ENCODE data around the gene DNAL4.

DNAL4 gene

DNA sequence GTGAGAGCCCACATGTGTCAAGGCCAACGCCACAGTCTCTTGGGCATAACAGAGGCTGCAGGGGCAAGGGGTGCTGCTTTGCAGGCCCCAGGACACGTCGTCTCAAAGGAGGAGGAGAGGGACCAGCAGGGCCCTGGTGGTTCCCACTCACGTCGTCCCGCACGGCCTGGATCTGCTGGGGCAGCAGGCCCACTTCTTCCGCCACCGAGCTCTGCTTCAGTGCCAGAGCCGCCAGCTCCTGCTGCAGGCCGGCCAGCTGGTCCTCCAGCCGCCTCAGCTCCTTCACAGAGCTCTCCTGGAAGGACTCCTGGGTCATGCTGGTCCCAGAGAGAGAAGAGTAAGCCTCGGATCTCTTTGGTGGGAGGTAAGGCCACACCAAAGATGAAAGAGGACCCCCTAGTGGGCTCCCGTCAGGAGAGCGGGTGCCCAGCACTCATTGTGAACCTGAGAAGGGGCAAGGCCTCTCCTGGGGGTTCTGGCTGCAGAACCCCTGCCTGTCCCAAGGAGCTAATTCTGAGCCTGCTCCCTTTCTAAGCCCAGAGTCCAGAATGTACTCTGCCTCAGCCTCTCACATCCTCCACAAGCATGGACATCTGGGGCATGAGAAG lies 53.7 kb downstream of the DNAL4 start:
- DNase-seq (ENCODE audit: low read depth): no peak

GRCh38 chr22:38739300-38740055 lies 54.5 kb downstream of the DNAL4 start:
- DNase-seq (ENCODE audit: low read depth): no peak

GRCh38 chr22:38738475-38739070 lies 55.4 kb downstream of the DNAL4 start:
- DNase-seq (ENCODE audit: low read depth): no peak

DNA sequence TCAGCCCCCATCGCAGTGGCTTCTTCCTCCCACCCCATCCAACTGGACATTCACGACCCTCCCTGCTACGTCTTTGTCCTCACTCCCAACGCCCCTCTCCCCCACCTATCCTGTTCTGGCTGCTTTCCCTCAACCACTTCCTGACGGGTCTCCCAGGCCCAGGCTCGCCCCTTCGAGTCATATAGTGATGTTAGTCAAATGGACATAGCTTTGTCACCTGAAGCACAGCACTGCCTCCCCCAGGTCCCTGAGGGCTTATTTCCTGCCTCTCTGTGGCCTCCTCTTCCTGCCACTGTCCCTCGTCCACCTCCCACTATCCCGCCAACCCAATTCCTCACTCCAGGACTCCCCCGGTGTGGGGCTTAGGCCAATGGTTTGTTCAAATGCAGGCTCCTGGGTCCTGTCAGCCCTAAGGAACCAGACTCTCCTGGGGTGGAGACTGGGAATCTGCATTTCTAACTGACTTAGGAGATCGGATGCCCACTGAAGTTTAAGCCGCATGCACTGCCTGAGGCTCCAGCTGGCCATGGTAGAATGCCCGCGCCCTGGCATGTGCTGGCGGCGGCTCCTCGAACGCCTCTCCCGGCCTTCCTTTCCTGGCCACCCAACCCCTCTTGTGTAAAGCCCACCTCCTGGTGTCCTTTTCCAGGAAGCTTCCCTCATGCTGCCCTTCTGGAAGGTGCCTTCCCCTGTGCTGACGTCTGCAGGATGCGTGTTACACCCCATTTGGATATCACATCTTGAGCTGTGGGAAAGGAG lies 56.5 kb downstream of the DNAL4 start:
- no peak for DNase-seq (ENCODE audit: low read depth)

DNA sequence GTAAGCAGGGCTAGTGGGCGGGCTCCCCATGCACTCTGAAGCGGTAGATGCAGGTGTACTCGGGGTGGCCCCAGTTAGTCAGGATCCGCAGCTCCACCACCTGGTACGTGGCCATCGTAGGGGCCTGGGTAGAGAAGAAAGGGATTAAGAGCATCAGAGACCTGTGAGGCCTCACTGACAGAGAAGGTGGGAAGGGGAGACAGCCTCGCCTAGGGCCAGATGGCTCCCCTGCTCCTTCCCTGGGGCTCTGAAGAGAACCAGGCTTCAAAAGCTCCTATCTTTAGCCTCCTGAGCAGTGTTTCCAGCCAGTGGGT lies 57.7 kb downstream of the DNAL4 start:
- DNase-seq (ENCODE audit: low read depth): no peak

- no peak for DNase-seq (ENCODE audit: low read depth)
These were observed 58.3 kb downstream of the DNAL4 start for GRCh38 chr22:38735465-38736256.

DNA sequence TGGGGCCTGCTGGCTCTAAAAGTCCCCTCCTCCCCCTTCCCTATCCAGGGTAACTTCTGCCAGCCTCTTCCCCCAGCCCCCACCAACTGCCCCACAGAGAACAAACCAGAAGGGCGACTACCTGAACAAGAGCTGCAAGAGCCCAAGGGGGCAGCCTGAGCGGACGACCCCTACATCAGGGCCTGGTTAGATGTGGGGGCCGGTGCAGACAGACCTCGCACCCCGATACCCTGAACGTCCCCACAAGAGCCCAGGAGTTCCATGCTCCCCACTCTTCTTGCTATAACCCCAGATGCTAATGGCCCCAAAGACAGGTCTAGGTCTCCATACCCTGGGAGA lies 58.8 kb downstream of the DNAL4 start:
- DNase-seq (ENCODE audit: low read depth): no peak

- DNase-seq (ENCODE audit: low read depth): no peak
These were observed 59.4 kb downstream of the DNAL4 start for GRCh38 chr22:38734421-38735100.

- no peak for DNase-seq (ENCODE audit: low read depth)
These were observed 60.1 kb downstream of the DNAL4 start for GRCh38 chr22:38733724-38734381.

GRCh38 chr22:38733329-38733723 lies 60.6 kb downstream of the DNAL4 start:
- DNase-seq (ENCODE audit: low read depth): no peak

DNA sequence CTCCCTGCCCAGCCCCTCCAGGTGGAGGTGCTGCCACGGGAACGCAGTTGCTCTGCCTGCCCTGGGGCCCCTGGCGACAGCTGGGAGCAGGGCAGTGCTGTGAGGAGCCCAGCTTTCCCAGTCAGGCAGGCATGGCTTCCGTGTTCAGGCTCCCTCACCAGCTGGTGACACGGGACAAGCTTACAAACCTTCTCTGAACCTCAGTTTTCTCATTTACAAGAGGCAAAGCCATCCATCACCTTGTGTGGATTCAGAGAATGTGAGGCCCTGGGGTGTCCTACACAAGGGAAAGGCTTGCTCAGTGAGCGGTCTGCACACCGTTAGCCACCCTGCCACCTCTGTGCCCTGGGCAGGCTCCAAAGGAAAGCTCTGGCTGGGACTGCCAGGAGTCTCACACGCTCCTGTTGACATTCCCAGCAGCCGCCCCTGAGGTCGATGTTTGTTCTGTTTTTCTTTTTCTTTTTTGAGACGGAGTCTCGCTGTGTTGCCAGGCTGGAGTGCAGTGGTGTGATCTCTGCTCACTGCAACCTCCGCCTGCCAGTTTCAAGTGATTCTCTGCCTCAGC lies 61.6 kb downstream of the DNAL4 start:
- DNase-seq (ENCODE audit: low read depth): no peak

DNA sequence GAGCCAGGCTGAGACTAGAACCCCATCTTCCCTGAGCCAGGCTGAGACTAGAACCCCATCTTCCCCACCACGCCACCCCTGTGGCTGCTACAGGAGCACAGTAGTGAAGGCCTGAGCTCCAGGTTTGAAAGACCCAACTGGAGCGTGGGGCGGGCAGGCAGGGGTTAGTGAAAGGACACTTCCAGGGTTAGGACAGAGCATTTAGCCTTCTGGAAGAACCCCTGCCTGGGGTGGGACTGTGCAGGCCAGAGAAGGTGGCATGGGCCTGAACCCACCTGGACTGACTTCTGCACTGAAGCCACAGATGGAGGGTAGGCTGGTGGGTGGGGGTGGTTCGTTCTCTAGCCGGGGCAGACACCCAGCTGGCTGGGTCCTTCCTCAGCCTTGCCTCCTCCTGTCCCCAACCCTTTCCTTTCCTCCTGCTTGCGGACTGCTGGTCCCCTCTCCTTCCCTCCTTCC lies 62.2 kb downstream of the DNAL4 start:
- no peak for DNase-seq (ENCODE audit: low read depth)

- DNase-seq (ENCODE audit: low read depth): no peak
These were observed 63.5 kb downstream of the DNAL4 start for GRCh38 chr22:38730411-38730871.

DNA sequence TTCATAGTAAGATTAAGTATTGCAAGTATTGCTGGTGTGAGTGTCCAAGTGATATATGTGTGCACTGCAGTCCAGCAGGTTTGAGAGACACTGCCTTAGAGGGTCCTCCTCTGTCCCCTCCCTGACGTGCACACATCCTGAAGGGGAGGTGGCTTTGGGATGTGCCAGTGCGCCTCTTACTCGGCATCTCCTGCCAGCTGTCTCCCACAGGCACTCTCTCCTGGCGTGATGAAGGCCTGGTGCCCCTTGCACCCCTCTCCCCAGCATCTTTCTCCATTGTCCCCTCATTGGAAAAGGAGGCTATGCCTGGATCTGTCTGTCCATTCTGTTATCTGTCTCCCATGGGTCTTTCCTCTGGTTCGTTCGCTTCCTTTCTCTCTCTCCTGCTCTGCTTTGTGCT lies 64.0 kb downstream of the DNAL4 start:
- no peak for DNase-seq (ENCODE audit: low read depth)

- DNase-seq (ENCODE audit: low read depth): no peak
These were observed 64.8 kb downstream of the DNAL4 start for GRCh38 chr22:38728871-38729796.

Measured in activated T-cell treated with anti-CD3 and anti-CD28 coated beads for 24 hours (primary cell).